ENCODE measurements around the gene TNRC6B.
"Not testable (repeated sequence)": the region's sequence is repeated elsewhere in the genome, so short reads cannot be mapped to it uniquely, and the experiment has no call there.

The TNRC6B gene

DNA sequence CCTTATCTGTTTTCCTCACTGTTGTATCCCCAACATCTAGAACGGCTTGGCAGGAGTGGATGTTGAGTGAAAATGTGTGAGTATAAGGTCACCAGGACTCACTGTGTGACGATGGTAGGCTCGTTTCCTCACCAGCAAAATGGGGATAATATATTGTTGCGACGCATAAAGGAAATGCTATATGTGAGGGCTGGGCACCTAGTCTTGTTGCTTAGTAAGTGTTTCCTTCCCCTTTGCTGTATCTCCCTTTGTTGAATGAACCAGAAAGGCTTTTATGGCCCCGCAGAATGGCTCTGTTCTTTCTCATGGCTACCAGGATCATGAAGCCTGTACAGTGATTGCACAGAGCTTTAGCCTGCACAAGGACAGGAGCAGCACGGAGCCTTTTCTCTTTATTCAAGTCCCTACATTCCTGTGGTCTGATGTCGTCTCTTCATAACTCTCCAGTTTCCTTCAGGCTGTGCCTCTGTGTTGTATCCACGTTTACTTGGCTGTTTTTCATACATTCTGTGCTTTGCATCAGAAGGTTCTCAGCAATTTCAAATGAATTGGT, 5.4 kb downstream of the TNRC6B start:
- DNase-seq (ENCODE audit: low read depth, low spot score), result peak; percentile 77

DNA sequence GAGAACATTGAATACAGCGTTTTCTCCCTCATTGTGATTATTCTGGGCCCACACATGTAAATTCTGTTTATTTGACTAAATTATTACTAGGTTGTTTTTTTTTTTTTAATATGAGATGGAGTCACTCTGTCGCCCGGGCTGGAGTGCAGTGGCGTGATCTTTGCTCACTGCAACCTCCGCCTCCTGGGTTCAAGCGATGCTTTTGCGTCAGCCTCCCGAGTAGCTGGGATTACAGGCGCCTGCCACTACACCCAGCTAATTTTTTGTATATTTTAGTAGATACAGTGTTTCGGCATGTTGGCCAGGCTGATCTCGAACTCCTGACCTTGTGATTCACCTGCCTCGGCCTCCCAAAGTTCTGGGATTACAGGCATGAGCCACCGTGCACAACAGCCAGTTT, 5.9 kb downstream of the TNRC6B start:
- DNase-seq (ENCODE audit: low read depth, low spot score), result not testable (repeated sequence)

DNA sequence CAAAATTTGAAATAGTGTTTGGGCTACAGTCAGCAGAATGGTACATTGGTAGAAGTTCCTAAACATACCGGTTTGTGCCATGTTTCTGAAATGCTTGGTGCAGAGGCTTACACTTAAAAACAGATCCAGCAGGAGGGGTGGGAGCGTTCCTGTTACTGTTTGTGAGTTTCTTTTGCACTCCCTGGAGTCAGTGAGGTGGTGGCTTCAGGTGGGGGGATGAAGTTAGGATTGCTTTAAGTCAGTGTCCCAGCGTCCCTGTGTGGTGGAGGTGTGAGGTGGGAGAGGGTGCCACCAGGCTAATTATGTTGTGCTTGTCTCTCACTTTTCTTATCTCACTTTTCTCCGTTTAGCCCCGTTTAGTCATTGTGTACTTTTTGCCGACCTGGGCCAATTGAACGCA, 9.7 kb downstream of the TNRC6B start:
- DNase-seq (ENCODE audit: low read depth, low spot score), result no peak

DNA sequence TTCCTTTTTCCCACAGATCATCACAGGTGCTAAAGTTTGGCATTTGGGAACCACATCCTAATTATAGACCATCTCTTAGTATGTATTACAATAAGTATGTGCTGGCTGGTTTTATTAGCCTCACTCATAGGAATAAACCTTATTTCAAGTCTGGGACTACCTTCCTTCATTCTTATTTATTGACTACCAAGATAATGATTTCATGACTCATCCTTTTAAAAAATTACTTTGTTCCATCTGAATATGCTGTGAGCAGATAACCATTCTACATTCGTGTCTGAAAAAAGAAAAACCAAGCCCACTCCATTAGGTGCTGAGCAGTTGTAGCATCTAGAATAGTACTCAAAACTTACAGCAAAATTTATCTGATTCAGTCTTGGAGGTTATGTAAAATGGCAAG, 12.3 kb downstream of the TNRC6B start:
- DNase-seq (ENCODE audit: low read depth, low spot score), result no peak

DNA sequence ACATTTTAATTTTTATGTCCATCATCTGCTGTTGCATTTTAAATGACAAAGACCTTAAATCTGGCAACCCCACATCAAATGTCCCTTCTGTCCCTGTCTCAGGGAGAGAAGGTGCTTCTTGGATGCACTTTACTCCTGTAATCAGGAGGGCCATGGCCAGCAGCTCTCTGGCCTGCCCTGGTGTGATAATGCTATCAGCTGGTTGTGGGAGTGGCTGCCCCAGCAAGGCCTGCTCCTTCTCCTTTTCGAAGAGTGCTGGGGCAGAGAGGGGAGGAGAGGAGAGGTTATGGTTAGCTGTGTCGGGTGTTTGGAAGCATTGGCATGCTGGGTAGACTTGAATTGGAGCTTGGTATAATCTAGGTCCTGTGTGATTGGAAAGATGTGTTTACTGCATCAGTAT, 12.8 kb downstream of the TNRC6B start:
- DNase-seq (ENCODE audit: low read depth, low spot score), result no peak

DNA sequence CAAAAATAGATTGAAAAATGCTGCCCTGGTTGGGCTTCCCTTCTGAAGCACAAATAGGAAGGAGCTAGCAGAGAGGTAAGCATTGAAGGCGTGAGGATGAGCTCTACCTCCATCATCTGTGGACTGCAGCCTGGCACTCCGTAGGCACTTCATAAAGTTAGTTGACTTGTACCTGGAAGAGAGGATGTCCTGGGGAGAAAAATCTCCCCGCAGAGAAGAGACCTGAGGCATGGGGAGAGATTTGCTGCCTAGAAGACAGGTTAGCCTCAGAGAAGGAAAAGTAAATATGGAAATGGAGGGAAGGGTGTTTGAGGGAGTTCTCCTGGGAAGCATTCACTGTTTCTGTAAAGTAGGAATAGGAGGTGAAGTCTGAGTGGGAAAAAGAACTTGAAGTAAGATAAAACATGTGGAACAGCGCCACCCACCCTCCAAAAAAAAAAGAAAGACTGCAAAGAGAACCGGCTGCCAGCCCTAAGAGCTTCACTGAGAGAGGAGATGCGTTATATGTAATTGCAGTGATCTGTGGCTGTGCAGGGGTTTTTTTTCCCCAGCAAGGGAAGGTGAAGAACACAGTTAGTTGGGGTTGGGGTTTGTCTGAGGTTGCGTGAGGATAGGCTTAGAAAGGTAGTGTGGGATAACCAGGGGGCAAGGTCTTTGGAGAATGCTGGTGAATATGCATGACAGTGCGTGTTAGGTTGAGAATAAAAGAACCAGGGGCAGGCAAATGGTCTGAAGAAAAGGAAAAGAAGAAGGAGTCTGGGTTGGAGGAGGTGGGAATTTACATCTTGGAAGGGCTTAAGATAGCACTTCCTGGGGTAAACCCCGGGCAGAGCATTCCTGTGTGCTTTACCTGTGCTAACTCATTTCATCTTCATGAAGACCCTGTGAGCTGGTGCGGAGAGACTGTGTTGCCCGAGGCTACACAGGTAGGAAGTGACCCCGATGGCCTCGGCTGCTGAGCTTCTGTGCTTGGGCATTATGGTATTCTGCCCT, 16.0 kb downstream of the TNRC6B start:
- peak; percentile 79 for DNase-seq (ENCODE audit: low read depth, low spot score)

DNA sequence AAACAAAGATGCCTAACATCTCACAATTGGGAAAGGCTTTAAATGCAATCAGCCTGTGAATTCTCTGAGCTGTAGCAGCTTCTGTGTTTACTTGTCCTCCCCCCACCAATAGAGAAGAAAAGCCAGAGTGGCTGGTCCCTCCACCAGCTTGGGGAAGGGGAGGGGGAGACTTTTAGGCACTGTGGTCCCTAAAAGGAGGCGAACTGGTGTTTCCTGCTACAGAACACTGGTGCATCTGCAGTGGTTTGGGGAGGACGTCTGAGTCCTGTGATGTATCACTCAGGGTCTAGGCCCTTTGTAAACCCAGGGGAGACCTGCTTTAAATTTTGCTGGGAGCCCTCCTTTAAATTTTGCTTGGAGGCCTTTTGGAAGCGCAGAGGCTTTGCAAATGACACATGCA, 16.9 kb downstream of the TNRC6B start:
- peak; percentile 37 for DNase-seq (ENCODE audit: low read depth, low spot score)

DNA sequence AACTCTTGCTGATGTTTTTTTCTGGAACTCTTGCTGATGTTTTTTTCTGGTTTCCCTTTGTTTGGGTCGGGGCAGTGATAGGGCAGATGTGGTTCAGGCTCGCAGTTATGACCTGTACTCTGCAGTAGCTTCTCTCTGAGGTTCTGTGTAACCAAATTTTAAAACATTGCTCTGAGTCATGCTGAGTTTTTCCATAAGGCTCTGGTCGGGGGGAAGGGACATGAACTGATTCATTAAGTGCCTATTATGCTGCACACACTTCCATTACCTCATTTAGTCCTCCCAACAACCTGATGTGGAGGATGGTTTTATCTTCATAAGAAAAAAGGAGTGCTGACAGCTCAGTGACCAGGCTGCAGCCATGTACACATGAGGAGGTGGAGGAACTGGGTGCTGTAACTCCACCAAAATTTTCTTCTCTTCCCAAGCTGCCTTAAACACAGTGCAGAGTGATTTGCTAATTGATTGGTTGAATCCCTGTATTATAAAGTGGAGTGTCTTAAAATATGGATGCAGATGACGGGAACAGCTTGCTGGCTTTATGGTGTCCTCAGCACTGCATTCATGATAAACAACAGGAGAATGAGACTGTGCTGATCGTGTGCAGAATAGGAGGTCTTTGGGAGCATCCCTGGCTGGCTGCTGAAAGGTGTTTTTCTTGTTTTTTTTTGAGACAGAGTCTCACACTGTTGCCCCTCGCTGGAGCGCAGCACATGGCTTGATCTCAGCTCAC, 19.1 kb downstream of the TNRC6B start:
- no peak for DNase-seq (ENCODE audit: low read depth, low spot score)

DNA sequence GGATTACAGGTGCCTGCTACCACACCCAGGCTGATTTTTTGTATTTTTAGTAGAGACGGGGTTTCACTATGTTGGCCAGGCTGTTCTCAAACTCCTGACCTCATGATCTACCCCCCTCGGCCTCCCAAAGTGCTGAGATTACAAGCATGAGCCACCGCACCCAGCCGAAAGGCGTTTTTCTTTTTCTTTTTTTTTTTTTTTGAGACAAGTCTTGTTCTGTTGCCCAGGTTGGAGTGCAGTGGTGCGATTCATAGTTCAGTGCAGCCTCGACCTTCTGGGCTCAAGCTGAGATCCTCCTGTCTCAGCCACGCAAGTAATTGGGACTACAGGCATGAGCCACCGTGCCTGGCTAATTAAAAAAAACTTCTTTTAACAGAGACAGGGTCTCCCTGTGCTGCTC, 19.7 kb downstream of the TNRC6B start:
- not testable (repeated sequence) for DNase-seq (ENCODE audit: low read depth, low spot score)

DNA sequence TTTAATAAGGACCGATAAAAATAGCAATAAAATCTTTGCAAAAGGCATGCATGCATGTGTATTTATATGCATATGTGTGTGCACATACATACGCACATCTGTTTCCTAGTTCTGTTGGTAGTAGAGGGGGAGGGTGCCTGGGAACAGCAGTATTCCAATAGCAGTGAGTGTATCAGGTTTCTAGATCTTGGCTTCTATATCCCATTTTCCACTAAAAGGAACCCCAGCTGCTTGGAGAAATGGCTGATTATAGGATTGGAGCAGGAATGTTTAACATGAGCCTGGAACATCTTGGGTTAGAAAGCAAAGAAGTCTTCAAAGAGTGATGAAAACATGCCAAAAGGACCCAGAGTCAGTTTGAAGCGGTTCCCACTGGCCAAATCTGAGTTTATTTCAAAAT, 21.0 kb downstream of the TNRC6B start:
- DNase-seq (ENCODE audit: low read depth, low spot score), result no peak

DNA sequence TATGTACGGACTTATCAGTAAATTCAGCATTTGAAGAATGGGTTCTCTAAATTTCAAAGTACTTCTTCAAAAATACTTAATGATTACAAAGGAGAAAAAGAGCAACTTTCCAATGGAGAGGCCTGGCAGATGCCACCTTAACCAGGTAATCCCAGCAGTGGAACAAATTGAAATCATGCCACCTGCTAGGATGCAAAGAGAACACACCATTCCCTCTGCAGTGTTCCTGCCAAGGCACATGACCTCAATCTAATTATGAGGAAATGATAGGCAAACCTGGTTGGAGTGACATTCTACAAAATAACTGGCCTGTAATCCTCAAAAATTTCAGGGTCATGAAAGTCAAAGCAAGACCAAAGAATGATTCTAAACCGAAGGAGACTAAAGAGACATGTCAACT, 21.5 kb downstream of the TNRC6B start:
- DNase-seq (ENCODE audit: low read depth, low spot score), result no peak

DNA sequence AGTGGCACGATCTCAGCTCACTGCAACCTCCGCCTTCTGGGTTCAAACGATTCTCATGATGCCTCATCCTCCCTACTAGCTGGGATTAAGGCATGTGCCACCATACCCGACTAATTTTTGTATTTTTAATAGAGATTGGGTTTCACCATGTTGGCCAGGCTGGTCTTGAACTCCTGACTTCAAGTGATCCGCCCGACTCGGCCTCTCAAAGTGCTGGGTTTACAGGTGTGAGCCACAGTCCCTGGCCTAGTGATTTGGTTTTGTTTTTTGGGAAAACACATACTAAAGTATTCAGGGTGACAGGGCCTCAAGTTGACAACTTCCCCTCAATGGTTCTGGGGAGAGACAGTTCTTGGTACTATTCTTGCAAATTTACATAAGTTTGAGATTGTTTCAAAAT, 22.1 kb downstream of the TNRC6B start:
- no peak for DNase-seq (ENCODE audit: low read depth, low spot score)

DNA sequence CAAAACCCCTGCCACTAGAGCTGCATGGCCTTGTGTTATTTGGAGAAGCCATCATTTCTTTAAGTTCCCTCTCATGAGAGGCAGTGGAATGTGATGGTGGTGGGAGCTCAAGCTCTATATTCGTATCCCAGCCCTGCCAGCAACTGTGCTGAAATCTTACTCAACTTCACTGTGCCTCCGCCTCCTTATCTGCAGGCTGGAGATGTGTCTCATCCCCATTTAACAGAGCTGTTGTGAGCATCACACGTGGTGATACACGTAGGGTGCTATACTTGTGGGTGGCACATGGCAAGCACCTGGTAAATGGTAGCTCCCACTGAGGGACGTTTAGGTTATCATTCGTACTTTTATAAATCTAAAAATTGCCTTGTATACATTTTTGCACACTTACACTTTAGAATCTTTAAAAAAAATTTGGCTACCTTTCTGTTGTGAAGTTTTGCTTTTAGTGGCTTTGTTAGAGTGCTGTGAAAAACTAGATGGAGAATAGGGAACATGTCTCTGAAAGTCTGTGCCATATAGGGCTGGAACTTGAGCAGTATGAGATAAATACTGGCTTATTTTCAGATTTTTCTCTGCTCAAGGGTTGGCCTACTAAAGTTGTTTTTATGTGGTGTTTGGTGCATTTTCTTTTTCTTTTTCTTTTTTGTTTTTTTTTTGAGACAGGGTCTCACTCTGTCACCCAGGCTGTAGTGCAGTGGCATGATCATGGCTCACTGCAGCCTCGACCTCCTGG, 23.2 kb downstream of the TNRC6B start:
- no peak for DNase-seq (ENCODE audit: low read depth, low spot score)

DNA sequence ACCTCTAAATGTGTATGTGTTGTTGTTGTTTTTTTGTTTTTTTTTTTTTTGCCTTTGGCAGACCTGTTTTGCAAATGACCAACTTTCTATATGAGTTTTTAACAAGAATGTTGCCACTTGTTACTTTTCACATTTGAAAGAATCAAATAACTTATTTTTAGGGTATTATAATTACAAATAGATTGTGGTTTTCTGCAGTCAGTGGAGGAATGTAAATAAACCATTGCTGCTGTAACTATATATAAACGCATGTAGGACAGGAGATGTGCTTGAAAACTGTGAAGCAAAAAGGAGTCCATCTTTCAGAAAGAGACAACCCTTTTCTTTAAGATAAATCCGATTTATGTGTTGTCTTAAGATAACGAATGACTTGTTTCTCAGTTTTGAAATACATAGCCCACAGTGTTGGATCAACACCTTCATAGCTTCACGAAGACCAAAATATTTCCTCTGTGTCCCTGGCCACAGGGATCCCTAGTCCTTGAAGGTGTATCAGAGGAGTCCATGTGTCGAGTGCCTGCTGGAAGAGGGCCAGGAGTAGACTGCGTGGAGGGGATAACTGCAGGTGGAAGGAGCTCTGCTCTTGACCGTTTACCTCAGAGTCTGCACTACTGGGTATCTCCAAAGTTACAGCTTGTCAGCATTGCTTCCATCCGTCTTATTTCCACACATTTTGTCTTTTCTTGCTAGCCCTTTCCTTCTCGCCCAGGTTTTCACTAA, 24.7 kb downstream of the TNRC6B start:
- no peak for DNase-seq (ENCODE audit: low read depth, low spot score)

DNA sequence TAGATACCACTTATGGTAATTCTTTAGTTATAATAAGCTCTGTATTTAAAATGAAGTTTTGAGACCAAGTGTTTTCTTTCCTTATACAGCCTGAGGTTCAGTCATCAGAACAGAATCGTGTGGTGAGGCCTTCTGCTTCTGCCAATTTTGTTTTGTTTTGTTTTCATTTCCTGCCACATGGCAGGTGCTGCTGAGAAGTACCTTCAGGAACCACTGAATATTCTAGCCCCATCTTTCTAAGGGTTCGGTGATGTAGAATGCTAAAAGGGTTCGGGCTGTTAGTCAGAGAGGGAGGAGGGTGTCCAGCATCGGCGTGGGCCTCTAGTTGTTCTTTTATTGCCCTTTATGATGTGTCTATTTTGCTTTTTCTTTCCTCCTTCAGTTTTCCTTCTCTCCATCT, 25.8 kb downstream of the TNRC6B start:
- DNase-seq (ENCODE audit: low read depth, low spot score), result no peak

DNA sequence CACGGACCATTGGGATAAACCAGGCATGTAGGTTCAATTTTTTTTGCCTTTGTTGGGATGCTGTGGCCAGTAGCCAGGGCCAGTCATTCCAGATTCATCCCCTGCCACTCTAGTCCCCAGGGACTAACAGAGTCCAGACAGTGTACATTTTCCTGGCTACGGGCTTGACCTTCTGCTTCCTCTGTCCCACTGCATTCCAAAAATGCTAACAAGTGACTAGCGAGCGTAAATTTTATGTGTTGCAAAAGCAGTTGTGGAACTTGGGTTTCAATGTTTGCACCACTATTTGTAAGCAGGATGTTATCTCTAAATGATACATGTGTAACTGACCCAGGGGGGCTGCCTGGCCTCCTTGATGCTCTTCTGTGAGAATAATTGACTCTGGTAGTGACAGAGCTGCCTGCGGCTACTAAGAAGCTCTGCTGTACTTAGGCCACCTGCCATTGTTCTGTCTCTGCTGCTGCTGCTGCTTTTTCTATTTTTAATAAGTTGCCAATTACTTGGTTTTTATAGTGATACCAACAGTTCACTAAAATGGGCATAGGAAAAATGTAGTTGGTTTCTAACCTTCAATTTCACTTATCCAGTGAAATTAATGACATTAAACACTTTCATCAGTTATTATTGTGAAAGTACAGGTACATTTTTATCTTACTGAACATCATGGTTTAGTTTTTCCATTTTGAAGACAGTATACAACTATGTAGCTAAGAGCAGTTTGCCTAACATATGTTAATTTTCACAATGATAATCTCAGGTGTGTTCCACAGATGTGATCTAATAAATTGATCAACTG, 26.8 kb downstream of the TNRC6B start:
- no peak for DNase-seq (ENCODE audit: low read depth, low spot score)

DNA sequence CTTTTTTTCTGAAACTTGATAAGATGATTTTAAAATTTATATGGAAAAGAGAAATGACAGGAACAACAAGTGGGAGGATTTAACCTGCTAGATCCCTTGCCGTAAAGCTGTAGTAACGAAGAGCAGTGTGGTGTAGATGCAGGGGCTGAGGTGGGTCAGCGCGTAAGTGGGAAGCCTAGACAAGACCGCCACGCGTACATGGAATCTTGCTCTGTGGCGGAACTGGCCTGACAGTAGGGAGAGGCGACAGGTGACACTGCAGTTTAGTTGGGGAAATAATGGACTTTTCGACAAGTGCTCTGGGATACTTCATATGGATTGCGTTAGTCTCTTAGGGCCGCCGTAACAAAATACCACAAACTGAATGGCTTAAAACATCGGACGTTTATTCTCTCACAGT, 28.8 kb downstream of the TNRC6B start:
- no peak for DNase-seq (ENCODE audit: low read depth, low spot score)

DNA sequence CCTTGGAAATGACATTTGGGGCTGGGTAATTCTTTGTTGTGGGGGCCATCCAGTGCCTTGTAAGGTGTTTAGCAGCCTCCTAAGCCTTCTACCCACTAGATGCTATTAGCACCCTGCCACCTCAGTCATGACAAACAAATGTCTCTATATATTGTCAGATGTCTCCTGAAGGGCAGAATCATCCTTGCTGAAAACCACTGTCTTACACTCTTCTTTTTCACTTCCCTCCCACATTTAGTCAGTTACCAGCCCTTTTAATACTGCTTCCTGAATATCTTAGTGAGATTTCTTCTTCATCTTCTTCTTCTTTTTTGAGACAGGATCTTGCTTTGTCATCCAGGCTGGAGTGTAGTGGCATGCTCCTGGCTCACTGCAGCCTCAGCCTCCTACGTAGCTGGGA, 33.1 kb downstream of the TNRC6B start:
- no peak for DNase-seq (ENCODE audit: low read depth, low spot score)

DNA sequence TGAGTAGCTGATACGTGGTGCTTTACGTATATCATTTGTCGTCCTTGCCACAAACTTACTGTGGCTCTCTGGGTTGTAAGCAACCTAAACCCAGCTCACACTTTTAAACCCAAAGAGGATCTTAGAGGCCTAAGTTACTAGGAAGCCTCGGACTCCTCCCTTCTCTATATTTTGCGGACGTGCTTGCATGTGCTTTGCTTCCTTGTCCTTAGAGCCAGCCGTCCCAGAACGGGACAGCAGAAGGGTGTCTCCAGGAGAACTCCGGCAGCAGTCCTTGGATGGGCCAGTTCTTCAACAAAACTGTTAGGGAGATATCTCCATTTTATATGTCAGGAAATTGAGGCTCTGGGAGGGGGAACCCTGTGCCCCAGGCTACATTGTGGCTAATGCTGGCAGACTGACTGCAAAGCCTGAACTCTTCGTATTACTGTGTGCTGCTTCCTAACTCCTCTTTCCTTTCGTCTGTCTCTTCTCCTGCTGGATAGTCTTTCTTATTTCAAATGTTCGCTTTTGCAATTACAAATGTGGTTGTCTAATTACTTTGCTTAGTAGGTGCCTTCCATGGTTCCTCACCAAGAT, 33.8 kb downstream of the TNRC6B start:
- DNase-seq (ENCODE audit: low read depth, low spot score), result peak; percentile 15

DNA sequence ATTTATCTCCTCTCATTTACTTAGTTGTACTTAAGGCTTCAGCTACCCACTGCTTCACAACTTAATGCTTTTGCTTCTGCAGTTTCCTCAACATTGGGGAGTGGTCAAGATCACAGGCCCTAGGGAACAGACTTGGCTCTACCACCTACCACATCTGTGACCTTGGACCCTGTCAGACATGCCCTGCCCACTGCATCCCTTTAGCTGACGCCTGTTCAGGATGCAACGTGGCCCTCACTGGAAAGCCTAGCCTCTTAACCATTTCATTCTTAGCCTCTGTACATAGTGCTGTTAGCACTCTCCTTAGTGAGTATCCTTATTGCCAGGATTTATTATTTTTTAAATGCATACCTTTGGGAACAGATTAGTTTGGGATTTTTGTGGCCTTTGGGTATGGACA, 34.4 kb downstream of the TNRC6B start:
- DNase-seq (ENCODE audit: low read depth, low spot score), result no peak

Measured in ELF-1 (cell line).